ENCODE results near the gene EEF1B2. TPM values are rescaled to one million over a fixed set of nuclear protein-coding genes. Genes with fewer than 3 reads are reported as not detected.

EEF1B2 gene
- total RNA-seq, 2 donors from 2014 or later = 212 to 254 TPM

- H3K4me3 ChIP-seq = no peak overlapping the region
These were observed 33.8 kb upstream of the EEF1B2 start for GRCh38 chr2:206125901-206126300.

GRCh38 chr2:206127656-206128055 is 32.0 kb upstream of the EEF1B2 start:
- TF ChIP-seq CTCF (IDR thresholded peaks at IDR 0.05) = no peak
- DNase-seq (ENCODE audit: low spot score) = no peak
- no peaks in the 10 kb centered on the region for H3K4me1 ChIP-seq
- H3K9me3 ChIP-seq = no peaks in the 10 kb centered on the region
- H3K27ac ChIP-seq = no peak overlapping the region
- no peak overlapping the region for H3K4me3 ChIP-seq
- no peaks in the 10 kb centered on the region for H3K27me3 ChIP-seq
- H3K36me3 ChIP-seq = peaks cover 85% of the 10 kb centered on the region

More at GRCh38 chr2:206125901-206126300, 33.8 kb upstream of the EEF1B2 start:
- Histone ChIP-seq H3K36me3 (peaks cover 87% of the 10 kb centered on the region), H3K9me3 (no peaks in the 10 kb centered on the region), H3K4me1 (no peaks in the 10 kb centered on the region), H3K27me3 (no peaks in the 10 kb centered on the region), H3K27ac (no peak overlapping the region)
- DNase-seq (ENCODE audit: low spot score) = no peak
- TF ChIP-seq CTCF (IDR thresholded peaks at IDR 0.05) = no peak

- no peak for TF ChIP-seq CTCF (IDR thresholded peaks at IDR 0.05)
- H3K27ac ChIP-seq = no peak overlapping the region
- no peaks in the 10 kb centered on the region for H3K4me1 ChIP-seq
- DNase-seq (ENCODE audit: low spot score) = no peak
- H3K9me3 ChIP-seq = no peaks in the 10 kb centered on the region
- no peak overlapping the region for H3K4me3 ChIP-seq
- peaks cover 95% of the 10 kb centered on the region for H3K36me3 ChIP-seq
- no peaks in the 10 kb centered on the region for H3K27me3 ChIP-seq
These were observed 16.2 kb upstream of the EEF1B2 start for GRCh38 chr2:206143451-206143850.

DNA sequence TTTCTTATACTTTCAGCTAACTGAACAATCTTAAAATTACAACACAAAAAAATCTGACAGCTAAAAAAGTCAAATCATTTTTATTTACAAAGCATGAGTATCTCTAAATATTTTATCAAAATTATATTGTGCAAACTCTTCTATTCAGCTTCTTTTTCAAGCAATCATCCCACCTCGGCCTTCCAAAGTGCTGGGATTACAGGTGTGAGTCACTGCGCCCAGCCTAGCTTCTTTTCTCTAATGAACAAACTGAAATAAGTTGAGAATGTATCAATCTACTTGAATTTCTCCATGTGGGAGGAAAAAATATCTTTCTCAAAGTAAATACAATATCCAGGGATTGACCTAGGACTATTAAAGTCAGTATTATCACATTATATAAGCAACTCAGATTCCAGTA is 15.3 kb upstream of the EEF1B2 start:
- H3K4me3 ChIP-seq = no peak overlapping the region

DNA sequence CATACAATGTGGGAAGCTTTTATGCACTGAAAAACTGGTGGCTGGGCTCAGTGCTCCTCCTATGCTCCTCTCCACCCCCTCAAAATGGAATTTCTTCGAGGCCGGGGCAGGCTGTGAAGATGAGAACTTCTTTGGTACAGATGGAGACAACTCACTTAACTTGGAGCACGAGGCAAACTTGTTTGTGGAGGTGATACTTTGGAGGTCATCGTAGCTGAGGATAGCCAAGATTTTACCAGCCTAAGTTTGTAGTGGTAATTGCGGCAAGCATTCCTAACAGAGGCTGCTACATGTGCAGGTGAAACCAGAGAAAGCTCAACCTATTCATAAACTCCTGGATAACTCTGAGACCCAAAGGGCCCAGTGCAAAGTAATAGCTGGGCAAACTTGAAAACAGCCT is 14.0 kb upstream of the EEF1B2 start:
- TF ChIP-seq CTCF (IDR thresholded peaks at IDR 0.05) = no peak
- Histone ChIP-seq H3K36me3 (peaks cover 91% of the 10 kb centered on the region), H3K9me3 (no peaks in the 10 kb centered on the region), H3K27me3 (no peaks in the 10 kb centered on the region), H3K4me3 (no peak overlapping the region), H3K27ac (no peak overlapping the region), H3K4me1 (no peaks in the 10 kb centered on the region)
- DNase-seq (ENCODE audit: low spot score) = no peak

More for the DNA sequence above, 15.3 kb upstream of the EEF1B2 start:
- TF ChIP-seq CTCF (IDR thresholded peaks at IDR 0.05) = no peak
- no peaks in the 10 kb centered on the region for H3K4me1 ChIP-seq
- H3K27ac ChIP-seq = no peak overlapping the region
- H3K27me3 ChIP-seq = no peaks in the 10 kb centered on the region
- no peaks in the 10 kb centered on the region for H3K9me3 ChIP-seq
- H3K36me3 ChIP-seq = peaks cover 95% of the 10 kb centered on the region
- no peak for DNase-seq (ENCODE audit: low spot score)

GRCh38 chr2:206149330-206149729 is 10.4 kb upstream of the EEF1B2 start:
- H3K36me3 ChIP-seq = peaks cover 65% of the 10 kb centered on the region

More at GRCh38 chr2:206149330-206149729, 10.4 kb upstream of the EEF1B2 start:
- no peak overlapping the region for H3K4me3 ChIP-seq
- H3K27ac ChIP-seq = no peak overlapping the region
- no peaks in the 10 kb centered on the region for H3K9me3 ChIP-seq
- TF ChIP-seq CTCF (IDR thresholded peaks at IDR 0.05) = no peak
- H3K27me3 ChIP-seq = no peaks in the 10 kb centered on the region
- DNase-seq (ENCODE audit: low spot score) = no peak
- H3K4me1 ChIP-seq = peaks cover 0 to 9% of the 10 kb centered on the region in 2 donors
